GM19328 (cell line): Measurements from ENCODE around the gene CPLANE1.
"Not testable (repeated sequence)": the region's sequence is repeated elsewhere in the genome, so short reads cannot be mapped to it uniquely, and the experiment has no call there.

Experiments used
- ATAC-seq: cut with Tn5 transposase; IDR thresholded peaks from one replicate; pipeline ENCODE4 v1.9.1; 2021; ENCODE audit warnings: mild to moderate bottlenecking, moderate library complexity; ENCODE audit not compliant: unreplicated experiment

Gene CPLANE1

GRCh38 chr5:37248970-37249814 lies at the start of gene CPLANE1:
CPLANE1 (minus strand) TSS chr5:37249376; CDS start chr5:37247698, 1,678 bp downstream.
- peak; percentile 84 for ATAC-seq

GRCh38 chr5:37296313-37296712 lies 47.1 kb upstream of the CPLANE1 start:
- ATAC-seq = not testable (repeated sequence)

- no peak for ATAC-seq
These were observed 34.1 kb upstream of the CPLANE1 start for GRCh38 chr5:37283214-37283820.

GRCh38 chr5:37275511-37275910 lies 26.3 kb upstream of the CPLANE1 start:
- no peak for ATAC-seq

- no peak for ATAC-seq
These were observed 23.3 kb upstream of the CPLANE1 start for GRCh38 chr5:37272511-37272910.

GRCh38 chr5:37268100-37268499 lies 18.9 kb upstream of the CPLANE1 start:
- not testable (repeated sequence) for ATAC-seq

GRCh38 chr5:37255774-37256358 lies 6.7 kb upstream of the CPLANE1 start:
- no peak for ATAC-seq

GRCh38 chr5:37254581-37254980 lies 5.4 kb upstream of the CPLANE1 start:
- ATAC-seq = no peak

GRCh38 chr5:37251665-37252064 lies 2.5 kb upstream of the CPLANE1 start:
- no peak for ATAC-seq

GRCh38 chr5:37249815-37250164 lies 614 bp upstream of the CPLANE1 start:
- ATAC-seq = no peak

GRCh38 chr5:37248421-37248969 lies 681 bp downstream of the CPLANE1 start:
- ATAC-seq = no peak

GRCh38 chr5:37247496-37247895 lies 1.7 kb downstream of the CPLANE1 start:
- no peak for ATAC-seq

GRCh38 chr5:37247036-37247435 lies 2.1 kb downstream of the CPLANE1 start:
- no peak for ATAC-seq

GRCh38 chr5:37234288-37234687 lies 14.9 kb downstream of the CPLANE1 start:
- ATAC-seq = no peak

- ATAC-seq = no peak
These were observed 22.8 kb downstream of the CPLANE1 start for GRCh38 chr5:37226377-37226776.

- no peak for ATAC-seq
These were observed 27.0 kb downstream of the CPLANE1 start for GRCh38 chr5:37222181-37222580.

GRCh38 chr5:37220426-37220825 lies 28.8 kb downstream of the CPLANE1 start:
- not testable (repeated sequence) for ATAC-seq

- ATAC-seq = not testable (repeated sequence)
These were observed 29.8 kb downstream of the CPLANE1 start for GRCh38 chr5:37219384-37219783.

- no peak for ATAC-seq
These were observed 31.2 kb downstream of the CPLANE1 start for GRCh38 chr5:37217976-37218375.

- ATAC-seq = no peak
These were observed 34.6 kb downstream of the CPLANE1 start for GRCh38 chr5:37214550-37214949.

- ATAC-seq = no peak
These were observed 37.1 kb downstream of the CPLANE1 start for GRCh38 chr5:37212096-37212495.

- ATAC-seq = no peak
These were observed 37.5 kb downstream of the CPLANE1 start for GRCh38 chr5:37211661-37212060.
